NCI-H345 treated with DMSO at 0.1 percent for 48 hours (cell line): ENCODE measurements around the gene ACER1.
"Not testable (repeated sequence)": the region's sequence is repeated elsewhere in the genome, so short reads cannot be mapped to it uniquely, and the experiment has no call there.

Source experiments
- DNase-seq: peaks from one replicate; lab custom pipeline; 2025; ENCODE audit not compliant: unreplicated experiment; lab: John Stamatoyannopoulos, UW

ACER1 gene

DNA sequence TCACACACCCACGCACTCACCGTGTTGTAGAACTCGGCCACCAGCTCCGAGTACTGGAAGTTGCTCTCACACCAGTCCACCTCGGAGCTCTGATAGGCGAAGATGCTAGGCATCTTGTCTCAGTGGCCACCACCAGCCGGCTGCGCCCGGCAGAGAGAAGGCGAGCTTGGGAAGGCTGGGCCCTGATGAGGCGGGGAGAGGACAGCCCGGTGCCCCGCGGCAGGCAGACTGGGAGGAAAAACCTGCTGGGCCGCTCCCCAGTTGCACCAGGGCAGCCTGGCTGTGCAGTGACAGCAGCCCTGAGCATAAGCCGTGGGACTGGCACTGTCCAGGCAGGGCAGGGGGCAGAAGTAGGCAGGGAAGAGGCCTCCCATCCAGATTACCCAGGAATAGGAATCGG is at the start of gene ACER1:
TSS of gene ACER1 (minus strand) at position 174 of the 400 bp plus-strand sequence. CDS start at position 113, 61 bp downstream.
- DNase-seq: no peak

- DNase-seq: no peak
These were observed 49.8 kb upstream of the ACER1 start for GRCh38 chr19:6383188-6383587.

DNA sequence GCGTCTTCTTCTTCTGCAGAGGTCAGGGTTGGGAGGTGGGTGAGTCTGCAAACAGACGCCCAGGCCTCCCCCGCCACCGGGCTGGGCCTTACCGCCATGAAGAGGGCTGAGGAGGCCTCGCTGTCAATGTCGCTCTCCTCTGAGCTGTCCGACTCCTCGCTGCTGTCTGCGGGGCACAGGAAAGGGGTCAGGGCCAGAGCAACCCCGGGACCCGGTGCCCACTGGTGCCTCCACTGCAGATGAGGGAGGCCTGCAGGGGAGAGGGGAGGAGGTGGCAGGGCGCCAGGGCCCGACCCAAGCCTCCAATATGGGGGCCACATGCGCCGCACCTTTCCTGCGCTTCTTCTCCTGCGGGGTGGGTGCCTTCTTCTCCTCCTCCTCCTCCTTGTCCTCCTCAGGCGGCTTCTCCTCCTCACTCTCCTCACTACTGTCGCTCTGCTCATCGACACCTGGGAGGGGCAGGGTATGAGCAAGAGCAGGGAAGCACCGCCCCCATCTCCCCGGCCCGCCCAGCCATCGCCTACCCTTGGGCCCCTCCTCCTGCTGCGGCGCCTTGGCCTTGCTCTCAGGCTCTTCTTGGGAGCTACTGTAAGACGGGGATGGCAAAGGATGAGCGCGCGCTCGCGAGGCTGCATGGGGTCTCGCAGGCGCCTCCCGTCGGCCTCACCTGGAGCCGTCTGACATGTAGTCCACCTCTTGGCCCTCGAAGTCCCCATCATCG is 47.8 kb upstream of the ACER1 start:
- no peak for DNase-seq

GRCh38 chr19:6379744-6380143 is 46.3 kb upstream of the ACER1 start:
- no peak for DNase-seq

GRCh38 chr19:6378486-6378885 is 45.1 kb upstream of the ACER1 start:
- DNase-seq: no peak

DNA sequence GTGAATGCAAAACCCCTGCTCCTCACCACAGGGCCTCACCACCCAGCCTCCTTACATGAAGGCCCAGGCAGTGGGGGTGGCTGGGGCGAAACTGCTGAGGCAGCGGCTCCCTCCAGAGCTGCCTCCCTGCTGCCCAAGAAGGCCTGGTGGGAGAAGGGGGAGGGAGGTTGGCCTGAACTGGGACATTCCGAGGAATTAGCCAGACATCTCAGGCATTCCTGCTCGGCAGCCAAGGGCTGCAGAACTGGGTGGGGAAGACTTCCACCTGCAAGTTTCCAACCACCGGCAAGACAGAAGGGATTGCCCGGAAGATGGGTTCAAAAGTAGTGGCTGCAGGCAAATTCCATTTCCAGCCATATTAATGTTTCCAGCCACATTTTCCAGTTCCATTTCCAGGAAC is 44.6 kb upstream of the ACER1 start:
- no peak for DNase-seq

DNA sequence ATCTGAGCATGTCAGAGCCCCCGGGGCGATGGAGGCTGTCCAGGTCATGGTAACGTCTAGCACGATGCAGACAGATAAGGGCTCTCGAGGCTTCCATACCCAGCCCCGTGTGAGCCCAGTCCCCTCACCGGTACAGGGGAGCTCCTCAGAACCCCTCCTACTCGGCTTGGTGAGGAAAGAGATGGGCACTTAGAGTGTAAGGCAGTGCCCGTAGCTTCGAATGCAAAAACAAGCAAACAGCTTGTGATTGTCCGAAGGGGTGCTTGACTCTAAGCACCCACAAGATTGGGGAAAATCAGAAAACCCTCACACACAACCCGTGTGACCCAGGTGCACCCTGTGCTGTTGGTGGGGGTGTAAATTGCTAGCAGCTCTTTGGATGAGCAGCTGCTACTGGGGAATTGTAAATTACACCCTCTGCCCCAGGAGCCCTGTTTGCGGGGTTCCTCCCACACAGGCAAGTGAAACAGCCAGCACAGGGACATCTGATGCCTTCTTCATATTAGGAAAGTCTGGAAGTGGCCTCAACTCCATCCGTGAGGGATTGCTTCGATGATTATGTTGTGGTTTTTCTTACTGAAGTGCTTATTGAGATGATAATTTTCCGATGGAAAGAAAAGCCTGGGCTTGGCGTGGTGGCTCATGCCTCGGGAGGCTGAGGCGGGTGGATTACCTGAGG is 43.2 kb upstream of the ACER1 start:
- DNase-seq: no peak

GRCh38 chr19:6375411-6376010 is 42.1 kb upstream of the ACER1 start, which contains the start of gene PSPN:
Gene PSPN, minus strand, starts transcription at chr19:6375933. Its CDS starts 84 bp downstream, at chr19:6375849.
- DNase-seq: no peak

- DNase-seq: no peak
These were observed 41.4 kb upstream of the ACER1 start for GRCh38 chr19:6374711-6375410.

GRCh38 chr19:6374161-6374709 is 40.8 kb upstream of the ACER1 start:
- no peak for DNase-seq

DNA sequence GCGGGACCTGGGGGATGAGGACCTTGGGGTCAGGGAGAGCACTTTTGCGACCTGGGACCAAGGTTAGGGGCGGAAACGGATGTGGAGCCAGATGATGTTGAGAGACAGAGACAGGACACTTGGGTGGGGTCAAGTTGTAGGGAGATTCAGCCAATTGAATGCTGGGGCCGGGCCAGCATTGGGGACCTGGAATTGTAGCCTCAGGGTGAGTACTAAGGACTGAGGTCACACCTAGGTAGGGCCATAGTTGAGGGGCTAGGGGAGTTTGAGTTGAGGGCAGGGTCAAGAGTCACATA is 40.3 kb upstream of the ACER1 start:
- DNase-seq: no peak

- DNase-seq: peak; percentile 88
These were observed 39.8 kb upstream of the ACER1 start for GRCh38 chr19:6373096-6373812.

DNA sequence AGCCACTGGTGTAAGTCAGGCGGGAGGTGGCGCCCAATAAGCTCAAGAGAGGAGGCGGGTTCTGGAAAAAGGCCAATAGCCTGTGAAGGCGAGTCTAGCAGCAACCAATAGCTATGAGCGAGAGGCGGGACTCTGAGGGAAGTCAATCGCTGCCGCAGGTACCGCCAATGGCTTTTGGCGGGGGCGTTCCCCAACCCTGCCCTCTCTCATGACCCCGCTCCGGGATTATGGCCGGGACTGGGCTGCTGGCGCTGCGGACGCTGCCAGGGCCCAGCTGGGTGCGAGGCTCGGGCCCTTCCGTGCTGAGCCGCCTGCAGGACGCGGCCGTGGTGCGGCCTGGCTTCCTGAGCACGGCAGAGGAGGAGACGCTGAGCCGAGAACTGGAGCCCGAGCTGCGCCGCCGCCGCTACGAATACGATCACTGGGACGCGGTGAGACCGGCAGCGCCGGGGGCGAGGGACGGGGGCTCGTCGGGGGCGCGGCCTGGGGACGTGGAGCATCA is 39.2 kb upstream of the ACER1 start, which contains the start of gene ALKBH7:
TSS of gene ALKBH7 (plus strand) at position 201 of the 502 bp plus-strand sequence. CDS start at position 228, 27 bp downstream.
- peak; percentile 99 for DNase-seq

DNA sequence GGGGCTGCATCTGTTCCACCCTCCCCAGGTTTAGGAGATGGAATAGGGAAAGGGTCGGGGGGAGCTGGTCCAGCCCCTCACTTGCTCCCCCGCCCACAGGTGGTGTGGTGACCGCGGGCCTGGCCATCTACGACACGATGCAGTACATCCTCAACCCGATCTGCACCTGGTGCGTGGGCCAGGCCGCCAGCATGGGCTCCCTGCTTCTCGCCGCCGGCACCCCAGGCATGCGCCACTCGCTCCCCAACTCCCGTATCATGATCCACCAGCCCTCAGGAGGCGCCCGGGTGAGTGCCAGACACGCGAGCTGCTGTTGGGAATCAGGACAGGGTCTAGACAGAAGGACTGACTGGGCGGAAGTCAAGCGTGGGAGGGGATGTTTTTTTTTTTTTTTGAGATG is 30.9 kb upstream of the ACER1 start:
- no peak for DNase-seq

GRCh38 chr19:6362351-6362801 is 29.0 kb upstream of the ACER1 start:
- DNase-seq: no peak

- DNase-seq: no peak
These were observed 28.6 kb upstream of the ACER1 start for GRCh38 chr19:6362027-6362350.

DNA sequence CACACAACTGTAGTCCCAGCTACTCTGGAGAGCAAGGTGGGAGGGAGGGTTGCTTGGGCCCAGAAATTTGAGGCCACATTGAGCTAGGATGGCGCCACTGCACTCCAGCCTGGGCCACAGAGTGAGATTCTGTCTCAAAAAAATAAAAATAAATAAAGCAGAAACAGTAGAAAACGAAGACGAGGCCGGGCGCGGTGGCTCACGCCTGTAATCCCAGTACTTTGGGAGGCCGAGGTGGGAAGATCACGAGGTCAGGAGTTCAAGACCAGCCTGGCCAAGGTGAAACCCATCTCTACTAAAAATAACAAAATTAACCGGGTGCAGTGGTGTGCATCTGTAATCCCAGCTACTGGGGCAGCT is 27.4 kb upstream of the ACER1 start:
- not testable (repeated sequence) for DNase-seq

- not testable (repeated sequence) for DNase-seq
These were observed 27.0 kb upstream of the ACER1 start for GRCh38 chr19:6360445-6360844.

GRCh38 chr19:6359568-6360341 is 26.3 kb upstream of the ACER1 start:
- DNase-seq: no peak

- no peak for DNase-seq
These were observed 24.6 kb upstream of the ACER1 start for GRCh38 chr19:6358003-6358402.
